Right cardiac atrium (tissue), 5 donors: ENCODE results near the gene AOPEP. TPM values are rescaled to one million over a fixed set of nuclear protein-coding genes. Genes with fewer than 3 reads are reported as not detected.
A peak's percentile ranks its signal among the peaks of the same experiment; 100 is the strongest.

Experiments
- ATAC-seq, 2 donors: fragments of 200-7000 bp; cut with Tn5 transposase; one replicate each; pipeline versions ENCODE4 v1.8.0 to v1.9.1; 2020; ENCODE audit warnings: moderate library complexity in 2 of 2, mild to moderate bottlenecking in 1 of 2
- DNase-seq, 3 donors: peaks; one replicate each; pipeline ENCODE4 v3.0.0-alpha.2; 2020
- H3K27ac ChIP-seq: one replicate; pipeline ENCODE4 v1.5.1; 2013; ENCODE audit warnings: mild to moderate bottlenecking, low read length, control low read depth, moderate library complexity
- H3K27me3 ChIP-seq: one replicate; pipeline ENCODE4 v1.6.1; 2013; ENCODE audit not compliant: control insufficient read depth, insufficient read depth
- H3K4me1 ChIP-seq: one replicate; pipeline ENCODE4 v1.6.1; 2013; ENCODE audit warnings: low read length; ENCODE audit not compliant: control insufficient read depth, insufficient read depth
- H3K4me3 ChIP-seq: one replicate; pipeline ENCODE4 v1.5.1; 2013; ENCODE audit warnings: low read length, control low read depth
- H3K9me3 ChIP-seq: one replicate; pipeline ENCODE4 v1.6.1; 2013; ENCODE audit warnings: low read length; ENCODE audit not compliant: control insufficient read depth
- WGBS: extraction: QIAGEN DNeasy Blood & Tissue Kit; methylation state at CpG from one replicate; pipeline ENCODE4 v1.1.7; 2013; 5-methylcytosine and 5-hydroxymethylcytosine counted together
- intact Hi-C, 4 donors: fragments of 100-400 bp; cut with DNase I; formaldehyde crosslinking; loops; one replicate each; pipeline versions ENCODE4 v1.11.0 to v1.14.0; 2022 to 2023
- polyA plus RNA-seq: library from polyadenylated mRNA; stranded (reverse); fragments of 200-250 nt; gene quantifications from one replicate; pipeline ENCODE4 v1.2.3, GENCODE V29; 2013
- total RNA-seq, 4 donors: library from RNA; stranded (reverse); fragmentation: NEBNext Ultra II Directional; extraction: Animal tissue kit (Norgen Biotek cat#: 25700); gene quantifications; one replicate each; pipeline ENCODE4 v1.2.1, GENCODE V29; 2021
- donor health status: healthy with polysubstance abuse.
- donor health status: DM: no; HTN: yes; CAD: no.
- donor health status: DM: no; HTN: no; CAD: no.
- donor health status: DM: no; HTN: yes; CAD: no; lungs with severe emphysema.
- donor health status: DM: yes; HTN: yes; CAD: no.

Gene AOPEP
- total and polyA plus RNA-seq, 5 donors, result 124 to 170 (median 154) TPM

DNA sequence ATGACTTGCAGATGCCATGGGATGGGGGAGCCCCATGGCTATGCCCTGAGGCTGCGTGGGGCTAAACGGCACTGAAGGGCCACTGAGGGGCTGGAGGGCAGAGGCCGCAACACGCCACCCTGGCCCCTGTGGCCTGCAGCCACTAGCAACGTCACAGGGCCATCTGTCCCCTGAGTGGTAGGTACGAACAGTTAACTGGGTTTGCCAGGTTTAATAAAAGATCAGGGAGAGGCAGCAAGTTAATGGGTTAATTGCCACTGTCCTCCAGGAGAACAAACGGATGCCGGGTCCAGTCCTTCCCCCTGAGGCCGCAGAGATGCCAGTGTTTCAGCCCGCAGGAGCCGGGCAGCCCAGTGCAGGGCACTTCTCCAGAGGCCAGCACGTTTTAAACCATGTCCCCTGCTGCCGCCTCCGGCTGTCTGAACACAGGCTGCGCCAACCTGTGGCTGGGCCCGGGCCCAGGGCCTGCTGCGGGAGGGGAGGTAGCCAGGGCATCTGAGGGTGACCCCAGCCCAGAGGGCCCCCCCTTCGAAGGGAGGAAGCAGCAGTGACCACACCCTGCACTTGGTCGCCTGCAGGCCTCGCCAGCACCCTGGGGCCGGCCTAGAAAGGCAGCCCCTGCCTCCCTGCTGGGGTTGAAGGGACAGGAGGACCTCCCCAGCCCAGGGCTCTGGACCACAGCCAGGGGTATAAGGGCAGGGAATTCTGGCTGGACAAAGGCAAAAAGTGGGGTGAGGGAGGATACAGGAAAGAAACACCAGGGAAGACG, 363.7 kb downstream of the AOPEP start:
- peak; percentile 60 to 86 (median 85) for DNase-seq
- Histone ChIP-seq H3K27ac (peak overlapping the region; percentile 46), H3K4me3 (no peak overlapping the region), H3K4me1 (peaks cover 18% of the 10 kb centered on the region), H3K9me3 (no peaks in the 10 kb centered on the region), H3K27me3 (no peaks in the 10 kb centered on the region)
- peak; percentile 65 to 73 for ATAC-seq
- intact Hi-C loops, result no loop called here
- WGBS, result 41% methylated on average over 22 of the region's 22 CpGs

DNA sequence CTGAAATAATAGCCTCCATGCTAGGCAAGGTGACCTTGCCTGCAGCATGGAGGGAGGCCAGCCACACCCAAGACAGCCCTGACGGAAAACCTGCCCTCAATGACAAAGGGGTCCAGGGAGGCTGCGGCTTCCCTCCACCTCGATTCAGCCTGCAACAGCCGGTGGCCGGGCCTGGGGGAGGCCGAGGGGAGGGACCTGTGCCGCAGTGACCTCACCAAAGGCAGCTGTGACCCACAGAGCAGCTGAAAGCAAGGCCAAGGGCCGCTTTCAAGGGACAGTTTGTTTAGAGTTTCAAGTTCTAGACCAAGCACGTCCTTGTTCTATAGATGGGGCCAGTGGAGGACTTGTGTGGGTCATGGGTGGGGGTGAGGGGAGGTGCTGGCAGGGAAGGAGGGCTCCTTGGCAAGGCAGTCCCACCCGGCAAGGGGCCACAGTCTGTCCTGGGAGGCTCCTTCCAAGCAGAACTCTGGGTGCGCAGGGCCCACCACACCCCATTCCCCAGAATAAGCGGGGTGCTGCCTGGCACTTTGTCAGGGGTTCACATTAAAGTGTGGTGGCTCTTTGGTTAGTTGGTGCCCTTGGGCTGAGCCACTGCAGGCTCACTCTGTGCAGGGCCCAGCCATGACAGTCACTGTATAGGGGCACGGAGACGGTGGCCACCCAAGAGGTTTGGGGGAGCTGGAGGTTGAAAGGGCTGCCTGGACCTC, 364.5 kb downstream of the AOPEP start:
- 74% methylated on average over 14 of the region's 14 CpGs for WGBS
- Histone ChIP-seq H3K4me3 (no peak overlapping the region), H3K27ac (peak overlapping the region; percentile 26), H3K27me3 (no peaks in the 10 kb centered on the region), H3K4me1 (peaks cover 18% of the 10 kb centered on the region), H3K9me3 (no peaks in the 10 kb centered on the region)
- intact Hi-C loops, result no loop called here
- ATAC-seq, result peak; percentile 2 to 5
- DNase-seq, result peak in 1 of 3 donors; percentile 54

DNA sequence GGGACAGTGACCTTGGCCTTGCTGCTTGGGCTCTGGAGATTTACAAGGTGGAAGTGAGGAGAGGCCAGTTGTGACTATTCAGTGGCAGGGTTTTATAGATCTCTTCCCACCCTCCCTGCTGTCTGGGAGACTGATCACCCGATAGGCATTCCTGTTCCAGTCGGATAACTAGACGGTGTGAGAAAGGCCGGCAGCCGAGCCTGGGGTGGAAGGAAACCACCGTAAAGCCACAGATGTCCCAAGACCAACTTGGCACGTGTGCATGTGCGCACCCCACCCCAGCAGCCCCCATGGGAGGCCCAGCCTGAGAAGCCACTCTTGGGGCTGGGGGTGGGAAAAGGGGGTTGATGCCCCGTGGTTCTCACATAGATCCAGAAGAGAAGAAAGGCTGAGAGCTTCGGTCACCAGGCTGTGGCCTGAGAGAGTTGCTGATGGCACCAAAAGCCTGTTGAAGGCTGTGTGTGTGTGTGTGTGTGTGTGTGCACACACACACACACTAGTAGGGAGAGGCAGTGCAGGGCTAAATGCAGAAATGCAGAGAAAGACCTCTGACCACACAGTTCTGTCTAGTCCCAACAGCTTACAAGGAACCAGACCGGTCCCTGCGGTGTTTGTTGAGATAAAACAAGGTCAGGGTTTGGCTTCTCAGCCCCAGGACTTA, 365.2 kb downstream of the AOPEP start:
- Histone ChIP-seq H3K4me3 (no peak overlapping the region), H3K4me1 (peaks cover 18% of the 10 kb centered on the region), H3K27ac (peak overlapping the region; percentile 2), H3K27me3 (no peaks in the 10 kb centered on the region), H3K9me3 (no peaks in the 10 kb centered on the region)
- ATAC-seq (peak in 1 of 2 donors; percentile 1), DNase-seq (peak in 1 of 3 donors; percentile 60)
- WGBS, result 35% methylated on average over 12 of the region's 12 CpGs
- intact Hi-C loops, result no loop called here

DNA sequence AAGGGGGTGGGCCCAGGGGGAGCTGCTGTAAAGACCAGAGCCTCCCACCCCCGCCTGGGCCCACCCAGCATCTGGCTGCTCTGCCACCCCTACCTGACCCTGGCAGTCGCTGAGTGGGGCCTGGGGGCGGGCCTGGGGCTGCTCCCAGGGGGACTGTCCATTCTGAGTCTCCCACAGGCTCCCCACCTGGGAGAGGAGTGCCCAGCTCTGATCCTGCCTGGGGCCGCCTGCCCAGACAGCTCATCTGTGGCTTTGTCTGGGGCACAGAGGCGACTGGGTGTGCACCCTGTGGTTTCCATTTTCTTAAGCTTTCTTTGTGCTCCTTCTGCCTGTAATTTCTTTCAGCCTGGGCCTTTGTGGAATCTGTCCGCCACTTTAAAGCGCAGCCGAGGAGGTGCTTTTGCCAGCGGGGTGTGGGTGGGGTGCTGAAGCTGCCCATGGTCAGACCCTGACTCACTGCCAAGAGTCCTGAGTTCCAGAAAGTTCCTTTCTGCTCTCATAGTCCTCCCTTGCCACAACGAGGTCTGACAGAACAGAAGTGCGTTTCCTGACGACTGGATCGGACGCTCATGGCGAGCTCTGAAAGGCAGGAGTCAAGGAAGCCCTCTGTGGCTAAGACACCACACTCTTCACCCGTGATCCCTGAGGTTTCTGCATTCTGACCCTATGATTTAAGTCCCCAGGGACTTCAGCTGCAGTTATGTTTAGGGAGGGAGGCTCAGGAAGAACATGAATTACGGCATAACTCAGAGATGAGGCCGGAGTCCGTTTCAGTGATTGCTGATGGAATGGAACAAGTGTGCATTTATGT, 366.0 kb downstream of the AOPEP start:
- DNase-seq, result peak in 1 of 3 donors; percentile 65
- H3K4me3 ChIP-seq, result no peak overlapping the region
- intact Hi-C loops, result no loop called here
- H3K27ac ChIP-seq, result no peak overlapping the region
- H3K9me3 ChIP-seq, result no peaks in the 10 kb centered on the region
- no peaks in the 10 kb centered on the region for H3K27me3 ChIP-seq
- ATAC-seq, result peak; percentile 6 to 12
- 52% methylated on average over 19 of the region's 19 CpGs for WGBS
- H3K4me1 ChIP-seq, result peaks cover 18% of the 10 kb centered on the region

DNA sequence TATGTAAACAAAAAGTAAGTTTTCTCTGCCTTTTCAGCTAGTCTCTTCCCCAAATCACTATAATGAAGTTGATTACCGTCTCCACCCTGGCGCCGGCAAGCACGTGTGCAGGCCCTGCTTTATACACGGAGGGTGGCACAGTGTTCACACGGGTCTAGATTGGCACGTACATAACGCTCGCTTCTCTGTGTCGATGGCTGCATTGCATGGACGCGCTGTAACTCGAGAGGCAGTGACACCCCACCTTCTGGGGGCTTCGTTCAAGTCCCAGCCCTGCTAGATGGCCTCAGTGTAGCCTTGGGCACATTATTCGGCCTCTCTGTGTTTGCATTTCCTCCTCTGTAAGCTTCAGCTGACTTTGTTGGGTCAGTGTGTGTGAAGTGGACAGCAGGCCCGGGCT, 367.1 kb downstream of the AOPEP start:
- DNase-seq (no peak), ATAC-seq (no peak)
- Histone ChIP-seq H3K27ac (no peak overlapping the region), H3K4me3 (no peak overlapping the region), H3K27me3 (no peaks in the 10 kb centered on the region), H3K4me1 (peaks cover 18% of the 10 kb centered on the region), H3K9me3 (no peaks in the 10 kb centered on the region)
- 90% methylated on average over 16 of the region's 16 CpGs for WGBS
- intact Hi-C loops, result no loop called here

DNA sequence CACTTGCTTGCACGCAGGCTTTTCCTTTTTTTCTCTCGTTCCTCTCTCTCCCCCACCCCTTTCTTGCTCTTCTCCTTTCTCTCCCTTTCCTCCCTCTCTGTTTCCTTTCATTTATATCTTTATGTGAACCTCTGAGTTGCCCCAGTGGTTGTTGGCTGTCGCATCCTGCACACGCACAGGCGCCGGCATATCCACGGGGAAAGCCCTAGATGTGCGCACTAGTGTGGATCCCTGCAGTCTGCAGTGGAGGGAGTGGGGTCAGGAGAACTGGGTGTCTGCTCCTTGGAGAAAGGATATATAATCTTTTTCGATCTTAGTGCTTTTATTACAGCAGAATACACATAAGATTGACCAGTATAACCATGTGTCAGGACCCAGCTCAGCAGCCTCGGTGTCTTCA, 367.5 kb downstream of the AOPEP start:
- Histone ChIP-seq H3K4me3 (no peak overlapping the region), H3K4me1 (peaks cover 18% of the 10 kb centered on the region), H3K27ac (no peak overlapping the region), H3K9me3 (no peaks in the 10 kb centered on the region), H3K27me3 (no peaks in the 10 kb centered on the region)
- intact Hi-C loops, result no loop called here
- ATAC-seq (no peak), DNase-seq (no peak)
- 90% methylated on average over 10 of the region's 10 CpGs for WGBS

DNA sequence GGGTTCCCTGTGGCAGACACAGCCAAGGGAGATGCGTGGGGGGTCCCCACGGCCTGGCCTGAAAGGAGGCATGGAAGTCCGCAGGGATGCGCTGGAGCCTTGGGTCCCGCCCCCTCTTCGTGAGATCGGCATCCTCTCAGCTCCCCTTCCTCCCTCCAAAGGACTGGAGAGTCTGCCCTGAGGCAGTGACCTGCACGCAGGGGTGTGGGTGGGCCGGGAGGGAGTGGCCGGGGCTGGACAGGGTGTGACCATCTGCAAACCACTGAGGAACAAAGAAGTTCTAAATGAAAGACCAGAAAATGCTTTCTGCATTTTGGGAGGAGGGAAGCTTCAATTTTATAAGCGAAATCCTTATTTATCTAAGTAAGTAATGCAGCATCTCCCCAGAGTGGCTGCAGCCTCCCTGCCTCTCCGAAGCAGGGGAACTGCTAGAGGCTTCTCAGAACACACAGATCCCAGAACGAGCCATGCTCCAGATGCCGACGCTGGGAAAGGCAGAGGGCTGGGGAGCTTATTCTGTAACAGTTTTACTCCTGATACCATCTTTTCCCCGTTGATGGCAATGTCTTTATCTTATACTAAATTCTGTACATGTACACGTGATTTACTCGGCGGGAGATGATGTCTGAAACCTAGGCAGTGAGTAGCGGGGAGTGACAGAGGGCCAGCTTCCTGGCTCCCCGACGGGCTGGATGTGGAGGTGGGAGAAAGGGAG, 369.3 kb downstream of the AOPEP start:
- H3K27me3 ChIP-seq, result no peaks in the 10 kb centered on the region
- peak overlapping the region; percentile 9 for H3K27ac ChIP-seq
- no peaks in the 10 kb centered on the region for H3K9me3 ChIP-seq
- no peak for ATAC-seq
- H3K4me1 ChIP-seq, result peaks cover 14% of the 10 kb centered on the region
- H3K4me3 ChIP-seq, result no peak overlapping the region
- WGBS, result 72% methylated on average over 22 of the region's 22 CpGs
- DNase-seq, result peak in 1 of 3 donors; percentile 41
- intact Hi-C loops, result no loop called here

DNA sequence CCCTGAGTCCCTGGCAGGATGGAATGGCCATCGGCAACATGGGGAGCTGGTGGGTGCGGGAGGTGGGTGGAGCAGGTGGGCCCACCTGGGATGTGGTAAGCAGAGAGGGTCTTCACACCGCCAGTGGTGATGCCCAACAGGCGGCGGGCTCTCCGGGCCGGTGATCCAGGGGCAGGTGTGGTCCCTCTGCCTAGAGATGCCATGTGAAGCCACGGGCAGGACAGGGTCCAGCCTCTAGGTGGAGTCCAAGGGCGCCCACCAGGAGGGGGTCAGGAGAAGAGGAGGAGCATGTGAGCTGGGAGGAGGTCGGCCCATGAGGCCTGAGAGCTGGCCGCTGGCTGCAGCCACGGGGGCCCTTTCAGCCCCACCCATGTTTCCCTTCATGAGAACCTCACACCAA, 369.9 kb downstream of the AOPEP start:
- Histone ChIP-seq H3K4me3 (no peak overlapping the region), H3K4me1 (peaks cover 10% of the 10 kb centered on the region), H3K27ac (no peak overlapping the region), H3K9me3 (no peaks in the 10 kb centered on the region), H3K27me3 (no peaks in the 10 kb centered on the region)
- 93% methylated on average over 12 of the region's 12 CpGs for WGBS
- intact Hi-C loops, result no loop called here
- ATAC-seq, result no peak
- DNase-seq, result peak in 1 of 3 donors; percentile 60

DNA sequence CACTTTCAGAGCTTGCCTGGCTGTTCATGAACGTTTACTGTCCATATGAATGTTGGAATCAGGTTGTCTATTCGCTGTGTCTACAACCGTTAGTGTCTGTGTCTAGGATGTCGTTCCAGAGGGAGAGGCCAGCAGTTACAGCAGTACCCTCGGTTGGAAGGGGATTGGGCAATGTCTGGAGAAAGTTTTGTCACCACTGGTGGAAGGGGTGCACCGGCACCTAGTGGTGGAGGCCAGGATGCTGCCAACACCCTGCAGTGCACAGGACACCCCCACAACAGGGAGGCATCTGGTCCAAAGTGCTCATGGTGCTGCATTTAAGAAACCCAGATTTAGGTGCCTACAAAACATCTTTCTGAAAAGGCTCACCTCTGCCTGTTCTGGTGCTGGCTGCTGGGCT, 370.3 kb downstream of the AOPEP start:
- Histone ChIP-seq H3K4me3 (no peak overlapping the region), H3K9me3 (no peaks in the 10 kb centered on the region), H3K4me1 (peaks cover 6% of the 10 kb centered on the region), H3K27me3 (no peaks in the 10 kb centered on the region), H3K27ac (no peak overlapping the region)
- 78% methylated on average over 6 of the region's 6 CpGs for WGBS
- intact Hi-C loops, result no loop called here
- ATAC-seq (no peak), DNase-seq (peak in 1 of 3 donors; percentile 10)

DNA sequence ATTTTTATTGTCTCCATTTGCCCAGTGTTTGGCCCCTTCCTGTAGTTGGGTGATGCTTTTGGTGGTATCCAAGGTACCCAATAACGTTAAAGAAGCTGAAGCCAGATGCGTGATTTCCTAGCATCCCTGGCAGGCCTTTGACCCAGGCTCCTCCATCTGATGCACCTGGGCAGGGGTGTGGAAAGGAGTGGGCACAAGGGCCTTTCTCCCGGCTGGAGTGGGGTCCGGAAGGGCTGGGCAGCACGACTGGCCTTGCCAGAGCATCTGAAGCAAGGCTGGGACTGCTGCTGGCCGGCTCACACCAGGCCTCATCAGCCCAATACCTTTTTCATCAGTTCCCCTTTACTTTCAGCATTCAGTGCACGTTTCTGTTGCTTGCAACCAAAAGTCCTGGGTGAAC, 370.8 kb downstream of the AOPEP start:
- no peak overlapping the region for H3K4me3 ChIP-seq
- 91% methylated on average over 7 of the region's 7 CpGs for WGBS
- H3K9me3 ChIP-seq, result no peaks in the 10 kb centered on the region
- no peak overlapping the region for H3K27ac ChIP-seq
- H3K27me3 ChIP-seq, result no peaks in the 10 kb centered on the region
- ATAC-seq (no peak), DNase-seq (peak in 1 of 3 donors; percentile 26)
- intact Hi-C loops, result no loop called here
- H3K4me1 ChIP-seq, result peaks cover 6% of the 10 kb centered on the region
